K562 (cell line): Measurements from ENCODE around the gene ANAPC2. TPM values are rescaled to one million over a fixed set of nuclear protein-coding genes. Genes with fewer than 3 reads are reported as not detected.

Experiments used
- CREB1 ChIP-seq, 2 experiments: sonication (generic) in 1 of 2; formaldehyde crosslinking in 1 of 2; IDR thresholded peaks; 2 replicates each; pipeline versions ENCODE4 v1.6.1 to v1.8.0; 2012 to 2022; ENCODE audit warnings: inconsistent platforms in 1 of 2, mild to moderate bottlenecking in 1 of 2, missing genetic modification reagents in 1 of 2, moderate library complexity in 1 of 2
- CXXC5 ChIP-seq: fragments of 250-450 bp; sonication (Bioruptor Pico); IDR thresholded peaks from 2 replicates; pipeline ENCODE4 v1.8.0; 2022; ENCODE audit warnings: inconsistent platforms, mild to moderate bottlenecking, moderate library complexity
- EHMT2 ChIP-seq: fragments of 450-650 bp; IDR thresholded peaks from 2 replicates; pipeline ENCODE4 v1.6.1; 2018; ENCODE audit warnings: antibody characterized with exemption
- MAZ ChIP-seq, 2 experiments: fragments of 450-650 bp in 1 of 2; sonication (generic) in 1 of 2; formaldehyde crosslinking; IDR thresholded peaks in 1 of 2; conservative IDR thresholded peaks in 1 of 2; 2 replicates each; pipeline versions ENCODE4 v1.4.0 to v1.5.0; 2020; ENCODE audit warnings: mild to moderate bottlenecking in 1 of 2, missing genetic modification reagents in 1 of 2
- MCM7 ChIP-seq, 2 experiments: fragments of 450-650 bp; IDR thresholded peaks; 2 replicates each; pipeline ENCODE4 v1.6.1; 2016 to 2018
- NRF1 ChIP-seq, 2 experiments: fragments of 450-650 bp; IDR thresholded peaks in 1 of 2; conservative IDR thresholded peaks in 1 of 2; 2 replicates each; pipeline ENCODE4 v1.6.1; 2014; ENCODE audit warnings: mild to moderate bottlenecking in 2 of 2
- PHF21A ChIP-seq: fragments of 450-650 bp; IDR thresholded peaks from 2 replicates; pipeline ENCODE4 v1.6.1; 2017; ENCODE audit warnings: low read depth, borderline replicate concordance
- POLR2H ChIP-seq: IDR thresholded peaks from 2 replicates; pipeline ENCODE4 v1.6.1; 2016; ENCODE audit warnings: missing genetic modification characterization, low read depth, mild to moderate bottlenecking, control low read depth, missing compliant biosample characterization, moderate library complexity
- RBM22 ChIP-seq: fragments of 200-400 bp; formaldehyde crosslinking; IDR thresholded peaks from 2 replicates; pipeline ENCODE4 v1.6.1; 2018; ENCODE audit warnings: low read length, low read depth; ENCODE audit not compliant: poor library complexity, severe bottlenecking
- SAFB ChIP-seq: fragments of 200-400 bp; formaldehyde crosslinking; IDR thresholded peaks from 2 replicates; pipeline ENCODE4 v1.6.1; 2017; ENCODE audit warnings: low read depth, low read length, borderline replicate concordance
- SLC30A9 ChIP-seq: fragments of 250-450 bp; sonication (Bioruptor Pico); IDR thresholded peaks from 2 replicates; pipeline ENCODE4 v1.8.0; 2022; ENCODE audit warnings: mild to moderate bottlenecking, moderate library complexity
- ZFP36 ChIP-seq: fragments of 150-350 bp; IDR thresholded peaks from 2 replicates; pipeline ENCODE4 v1.6.1; 2018; ENCODE audit warnings: low read length, low read depth; ENCODE audit not compliant: partially characterized antibody
- ZNF282 ChIP-seq: sonication (generic); formaldehyde crosslinking; IDR thresholded peaks from 2 replicates; pipeline ENCODE4 v1.8.1; 2023; ENCODE audit warnings: missing genetic modification reagents
- ZNF644 ChIP-seq: fragments of 200-800 bp; sonication (Bioruptor generic); IDR thresholded peaks from 2 replicates; pipeline ENCODE4 v1.6.1; 2016; ENCODE audit warnings: low read depth, missing genetic modification characterization, missing compliant biosample characterization
- ZNF764 ChIP-seq: fragments of 250-450 bp; sonication (Bioruptor Pico); IDR thresholded peaks from 2 replicates; pipeline ENCODE4 v1.4.0; 2020; ENCODE audit warnings: low read depth, mild to moderate bottlenecking, moderate library complexity
- polyA plus RNA-seq, 8 experiments: library from polyadenylated mRNA; depleted of rRNA in 4 of 8; stranded (reverse) in 5 of 8; unstranded in 3 of 8; fragments of >200 nt; fragmentation: Nextera tagmentation in 2 of 8; fragmentation: Illumina TruSeq in 1 of 8; extraction: Ambion mirVana in 2 of 8; extraction: Trizol in 1 of 8; gene quantifications; 2 replicates each; pipeline versions ENCODE4 v1.2.1 to v1.2.3, GENCODE V29; 2011 to 2014; ENCODE audit warnings: inconsistent platforms in 1 of 8, missing spikeins in 1 of 8
- total RNA-seq, 7 experiments: library from RNA; depleted of rRNA in 6 of 7; stranded (reverse); fragments of >200 nt in 6 of 7; fragmentation: Illumina TruSeq in 2 of 7; extraction: Trizol in 2 of 7; gene quantifications; 2 replicates each; pipeline versions ENCODE4 v1.2.1 to v1.2.3, GENCODE V29; 2011 to 2021; ENCODE audit warnings: low replicate concordance in 1 of 7
- TF ChIP-seq, protein P1 (sequence below): fragments of 450-650 bp; formaldehyde crosslinking; IDR thresholded peaks from 2 replicates; pipeline ENCODE4 v1.4.0; 2020; ENCODE audit warnings: mild to moderate bottlenecking, moderate library complexity
- TF ChIP-seq, protein P2 (sequence below), 2 experiments: IDR thresholded peaks; 2 replicates each; pipeline ENCODE4 v1.6.1; 2012; ENCODE audit warnings: improper control_type of control experiment in 2 of 2, low read depth in 2 of 2, low read length in 2 of 2, borderline replicate concordance in 1 of 2
- TF ChIP-seq, protein P3 (sequence below), 2 experiments: IDR thresholded peaks; 2 replicates each; pipeline ENCODE4 v1.6.1; 2011; ENCODE audit warnings: borderline replicate concordance in 1 of 2, control low read depth in 1 of 2, low read depth in 1 of 2, low read length in 1 of 2, mild to moderate bottlenecking in 1 of 2, mixed read lengths in 1 of 2, moderate library complexity in 1 of 2; ENCODE audit not compliant: insufficient read depth in 1 of 2, insufficient read length in 1 of 2, poor library complexity in 1 of 2, severe bottlenecking in 1 of 2; ENCODE audit errors: extremely low read depth in 1 of 2

Gene ANAPC2
- total and polyA plus RNA-seq, 9 of the 15 experiments (the other 6 are each of a cell fraction or from before 2014, with no cell fraction given): 0.11 to 56.5 (median 17.1) TPM; not detected in 1

DNA sequence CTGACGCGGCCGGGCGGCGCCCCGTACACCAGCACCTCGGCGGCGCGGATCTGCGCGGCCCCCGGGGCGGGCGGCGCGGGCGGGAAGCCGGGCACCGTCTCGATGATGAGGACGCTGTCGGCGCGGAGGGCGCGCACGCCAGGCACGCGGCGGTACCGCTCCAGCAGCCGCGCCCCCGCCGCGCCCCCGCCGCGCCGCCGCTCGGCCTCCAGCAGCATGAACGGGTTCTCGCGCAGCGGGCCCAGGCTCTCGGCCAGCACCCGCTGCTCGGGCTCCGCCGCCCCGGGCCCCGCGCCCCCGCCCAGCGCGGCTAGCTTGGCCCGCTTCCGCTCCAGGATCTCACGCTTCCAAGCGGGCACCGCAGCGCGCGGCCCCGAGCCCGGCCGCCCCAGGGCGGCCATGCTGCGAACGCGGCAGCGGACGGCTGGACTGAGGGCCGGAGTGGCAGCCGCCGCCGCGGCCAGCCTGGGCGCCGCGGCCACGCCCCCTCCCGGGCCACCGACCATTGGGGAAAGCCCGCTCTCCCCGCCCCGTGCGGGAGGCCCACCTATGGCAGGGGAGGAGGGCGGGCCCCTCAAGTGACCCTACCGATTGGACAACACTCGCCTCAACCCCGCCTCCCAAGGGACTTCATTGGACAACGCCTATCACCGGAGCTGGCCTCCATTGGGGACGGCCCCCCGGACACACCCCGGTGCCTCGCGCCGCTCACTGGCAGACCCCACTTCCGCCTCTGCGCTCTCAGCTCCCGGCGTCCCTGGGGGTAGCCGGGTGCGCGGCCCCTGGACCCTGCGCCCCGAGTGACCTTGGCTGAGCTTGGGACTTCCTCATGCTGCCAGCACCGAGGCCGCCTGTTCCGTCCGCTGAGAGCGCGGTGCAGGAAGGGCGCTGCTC is 12.2 kb upstream of the ANAPC2 start, which contains the start of gene TPRN (continued):
- TF ChIP-seq, protein P1, sequence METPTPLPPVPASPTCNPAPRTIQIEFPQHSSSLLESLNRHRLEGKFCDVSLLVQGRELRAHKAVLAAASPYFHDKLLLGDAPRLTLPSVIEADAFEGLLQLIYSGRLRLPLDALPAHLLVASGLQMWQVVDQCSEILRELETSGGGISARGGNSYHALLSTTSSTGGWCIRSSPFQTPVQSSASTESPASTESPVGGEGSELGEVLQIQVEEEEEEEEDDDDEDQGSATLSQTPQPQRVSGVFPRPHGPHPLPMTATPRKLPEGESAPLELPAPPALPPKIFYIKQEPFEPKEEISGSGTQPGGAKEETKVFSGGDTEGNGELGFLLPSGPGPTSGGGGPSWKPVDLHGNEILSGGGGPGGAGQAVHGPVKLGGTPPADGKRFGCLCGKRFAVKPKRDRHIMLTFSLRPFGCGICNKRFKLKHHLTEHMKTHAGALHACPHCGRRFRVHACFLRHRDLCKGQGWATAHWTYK (CRISPR knock-in tag): peak; percentile 84; the same call in 1 of the 2 replicates
- peak; percentile 52 to 82; a peak in 3 of 4 replicates for TF ChIP-seq MAZ (CRISPR knock-in tag; conservative IDR thresholded peaks at IDR 0.05 in 1 of 2, IDR thresholded peaks at IDR 0.05 in 1 of 2)
- TF ChIP-seq NRF1 (conservative IDR thresholded peaks at IDR 0.05 in 1 of 2, IDR thresholded peaks at IDR 0.05 in 1 of 2): peak; percentile 88 to 90
- TF ChIP-seq CREB1 (IDR thresholded peaks at IDR 0.05): no peak
- no peak; the same call in 1 of the 2 replicates for TF ChIP-seq CREB1 (CRISPR knock-in tag; IDR thresholded peaks at IDR 0.05)
- TF ChIP-seq CXXC5: peak; percentile 82; the same call in 1 of the 2 replicates
- TF ChIP-seq PHF21A: no peak
- TF ChIP-seq POLR2H (tag): peak; percentile 92
- TF ChIP-seq ZFP36: no peak
- TF ChIP-seq SAFB: peak; percentile 63; the same call in 1 of the 2 replicates
- no peak for TF ChIP-seq SLC30A9
- no peak for TF ChIP-seq ZNF644 (tag)
- TF ChIP-seq EHMT2: no peak
- TF ChIP-seq, protein P2, sequence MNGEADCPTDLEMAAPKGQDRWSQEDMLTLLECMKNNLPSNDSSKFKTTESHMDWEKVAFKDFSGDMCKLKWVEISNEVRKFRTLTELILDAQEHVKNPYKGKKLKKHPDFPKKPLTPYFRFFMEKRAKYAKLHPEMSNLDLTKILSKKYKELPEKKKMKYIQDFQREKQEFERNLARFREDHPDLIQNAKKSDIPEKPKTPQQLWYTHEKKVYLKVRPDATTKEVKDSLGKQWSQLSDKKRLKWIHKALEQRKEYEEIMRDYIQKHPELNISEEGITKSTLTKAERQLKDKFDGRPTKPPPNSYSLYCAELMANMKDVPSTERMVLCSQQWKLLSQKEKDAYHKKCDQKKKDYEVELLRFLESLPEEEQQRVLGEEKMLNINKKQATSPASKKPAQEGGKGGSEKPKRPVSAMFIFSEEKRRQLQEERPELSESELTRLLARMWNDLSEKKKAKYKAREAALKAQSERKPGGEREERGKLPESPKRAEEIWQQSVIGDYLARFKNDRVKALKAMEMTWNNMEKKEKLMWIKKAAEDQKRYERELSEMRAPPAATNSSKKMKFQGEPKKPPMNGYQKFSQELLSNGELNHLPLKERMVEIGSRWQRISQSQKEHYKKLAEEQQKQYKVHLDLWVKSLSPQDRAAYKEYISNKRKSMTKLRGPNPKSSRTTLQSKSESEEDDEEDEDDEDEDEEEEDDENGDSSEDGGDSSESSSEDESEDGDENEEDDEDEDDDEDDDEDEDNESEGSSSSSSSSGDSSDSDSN (IDR thresholded peaks at IDR 0.05; ENCODE audit: borderline replicate concordance in 1 of 2, low read depth in 2 of 2, low read length in 2 of 2): peak; percentile 40 to 57
- TF ChIP-seq MCM7 (IDR thresholded peaks at IDR 0.05): no peak
- TF ChIP-seq, protein P3, sequence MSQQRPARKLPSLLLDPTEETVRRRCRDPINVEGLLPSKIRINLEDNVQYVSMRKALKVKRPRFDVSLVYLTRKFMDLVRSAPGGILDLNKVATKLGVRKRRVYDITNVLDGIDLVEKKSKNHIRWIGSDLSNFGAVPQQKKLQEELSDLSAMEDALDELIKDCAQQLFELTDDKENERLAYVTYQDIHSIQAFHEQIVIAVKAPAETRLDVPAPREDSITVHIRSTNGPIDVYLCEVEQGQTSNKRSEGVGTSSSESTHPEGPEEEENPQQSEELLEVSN (IDR thresholded peaks at IDR 0.05; ENCODE audit: borderline replicate concordance in 1 of 2, extremely low read depth in 1 of 2, insufficient read depth in 1 of 2, insufficient read length in 1 of 2, low read depth in 1 of 2, low read length in 1 of 2, poor library complexity in 1 of 2, severe bottlenecking in 1 of 2): peak; percentile 46 to 88
- TF ChIP-seq RBM22: peak; percentile 51
- no peak for TF ChIP-seq ZNF764 (CRISPR knock-in tag)
- TF ChIP-seq ZNF282: no peak
